Astrocyte of the cerebellum (primary cell): ENCODE measurements around the gene NECTIN1.

Experiments used
- DNase-seq: peaks from one replicate; pipeline ENCODE4 v3.0.0-alpha.2; 2011; ENCODE audit warnings: low read depth
- H3K4me3 ChIP-seq: 2 replicates; pipeline ENCODE4 v1.5.1; 2011; ENCODE audit warnings: mild to moderate bottlenecking, low read depth, low read length, moderate library complexity
- CTCF ChIP-seq: IDR thresholded peaks from 2 replicates; pipeline ENCODE4 v1.5.1; 2012; ENCODE audit warnings: low read length, low read depth, moderate library complexity, mild to moderate bottlenecking; ENCODE audit errors: missing control alignments
- in situ Hi-C: cut with HindIII; loops from 2 replicates; pipeline ENCODE4 v1.10.0; 2017; ENCODE audit warnings: low sequenced_read_pairs

The NECTIN1 gene

GRCh38 chr11:119663279-119663678, 65.7 kb downstream of the NECTIN1 start:
- H3K4me3 ChIP-seq = no peak overlapping the region
- no peak for TF ChIP-seq CTCF
- in situ Hi-C loops = loop anchor here (10.0 kb wide), 1 partner anchor 58 kb away; no protein-coding TSS in a partner anchor
- no peak for DNase-seq

GRCh38 chr11:119661226-119661625, 67.8 kb downstream of the NECTIN1 start:
- no peak overlapping the region for H3K4me3 ChIP-seq
- DNase-seq = no peak
- in situ Hi-C loops = loop anchor here (10.0 kb wide), 1 partner anchor 56 kb away; no protein-coding TSS in a partner anchor
- TF ChIP-seq CTCF = no peak

GRCh38 chr11:119659971-119660723, 68.9 kb downstream of the NECTIN1 start:
- H3K4me3 ChIP-seq = no peak overlapping the region
- TF ChIP-seq CTCF = no peak
- DNase-seq = no peak
- in situ Hi-C loops = loop anchor here (10.0 kb wide), 1 partner anchor 55 kb away; no protein-coding TSS in a partner anchor

- no peak overlapping the region for H3K4me3 ChIP-seq
- in situ Hi-C loops = no loop called here
- no peak for DNase-seq
- no peak for TF ChIP-seq CTCF
Measured at GRCh38 chr11:119652907-119653659, 75.9 kb downstream of the NECTIN1 start.

- no peak for TF ChIP-seq CTCF
- H3K4me3 ChIP-seq = no peak overlapping the region
- in situ Hi-C loops = no loop called here
- no peak for DNase-seq
Measured at GRCh38 chr11:119651802-119652584, 77.0 kb downstream of the NECTIN1 start.

- DNase-seq = no peak
- no peak overlapping the region for H3K4me3 ChIP-seq
- no peak for TF ChIP-seq CTCF
- in situ Hi-C loops = no loop called here
Measured at GRCh38 chr11:119650251-119650650, 78.7 kb downstream of the NECTIN1 start.
